Caki2 (cell line): ENCODE measurements around the gene OXTR. TPM values are rescaled to one million over a fixed set of nuclear protein-coding genes. Genes with fewer than 3 reads are reported as not detected.

ENCODE experiments used
- DNase-seq: peaks from one replicate; pipeline ENCODE4 v3.0.0-alpha.2; 2015; ENCODE audit warnings: low read depth
- in situ Hi-C: cut with HindIII; loops from 2 replicates; pipeline ENCODE4 v1.10.0; 2016; ENCODE audit warnings: low sequenced_read_pairs, low pct_unique_long_range_greater_than_20kb, mixed read lengths
- total RNA-seq: library from RNA; depleted of rRNA; stranded (reverse); fragments of >200 nt; shearing (Covaris generic); gene quantifications from 2 replicates; pipeline ENCODE4 v1.2.3, GENCODE V29; 2014; ENCODE audit warnings: low replicate concordance

Gene OXTR
- total RNA-seq, 1 experiment from 2014 or later: 1.6 TPM

- in situ Hi-C loops: no loop called here
- no peak for DNase-seq
Observed at GRCh38 chr3:8773941-8774542, 4.6 kb upstream of the OXTR start.

DNA sequence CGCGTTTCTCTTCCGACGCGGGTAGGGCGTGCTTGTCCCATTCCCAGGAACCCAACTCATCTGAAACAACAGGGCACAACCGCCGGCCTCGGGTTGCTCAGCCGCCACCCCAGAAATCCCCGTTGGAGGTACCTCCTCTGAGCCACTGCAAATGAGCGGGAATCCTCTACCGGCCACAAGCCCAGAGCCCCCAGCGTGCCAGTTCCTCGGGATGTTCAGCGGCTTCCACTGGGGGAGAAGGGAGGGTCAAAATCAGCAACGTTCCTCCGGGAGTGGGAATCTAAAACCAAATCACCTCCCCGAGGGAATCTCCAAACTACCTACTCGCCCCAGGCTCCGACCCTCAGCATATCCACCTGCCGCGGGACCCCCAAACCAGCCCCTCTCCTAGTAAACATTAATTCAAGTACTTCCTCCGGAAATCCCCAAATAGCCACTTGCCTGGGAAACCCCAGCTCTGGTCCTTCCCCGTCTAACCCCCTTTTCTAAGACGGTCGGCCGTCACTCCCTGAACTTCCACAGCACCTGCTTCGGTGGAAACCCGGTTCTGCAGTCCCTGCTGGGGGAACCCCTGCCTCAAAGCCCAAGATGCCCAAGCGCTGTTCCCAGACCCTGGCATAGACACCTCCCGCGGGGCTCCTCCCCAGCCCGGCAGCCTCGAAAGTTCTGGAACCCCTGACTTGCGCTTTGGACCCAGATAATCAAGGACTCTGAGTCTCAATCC is 887 bp downstream of the OXTR start:
- in situ Hi-C loops: no loop called here
- no peak for DNase-seq

DNA sequence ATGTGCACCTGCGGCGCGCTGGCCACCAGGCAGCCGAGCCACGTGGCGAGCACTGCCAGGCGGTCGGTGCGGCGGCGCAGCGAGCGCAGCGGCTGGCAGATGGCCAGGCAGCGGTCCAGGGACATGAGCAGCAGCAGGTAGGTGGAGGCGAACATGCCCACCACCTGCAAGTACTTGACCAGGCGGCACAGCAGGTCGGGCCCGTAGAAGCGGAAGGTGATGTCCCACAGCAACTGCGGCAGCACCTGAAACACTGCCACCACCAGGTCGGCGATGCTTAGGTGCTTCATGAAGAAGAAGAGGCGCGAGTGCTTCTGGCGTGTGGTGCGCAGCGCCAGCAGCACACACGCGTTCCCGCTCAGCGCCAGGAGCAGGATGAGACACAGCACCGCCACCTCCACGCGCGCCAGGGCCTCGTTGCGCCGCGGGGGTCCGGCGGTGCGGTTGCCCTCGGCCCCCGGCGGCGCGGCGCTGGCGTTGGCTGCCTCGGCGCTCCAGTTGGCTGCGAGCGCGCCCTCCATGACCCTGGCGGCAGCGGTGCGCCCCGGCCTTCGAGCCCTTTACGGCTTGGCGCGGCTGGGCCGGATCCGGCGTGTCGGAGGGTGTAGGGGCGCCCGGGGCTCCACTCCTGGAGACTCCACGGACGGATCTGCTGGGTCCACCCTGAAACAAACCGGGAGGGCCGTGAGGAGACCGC is 1.6 kb downstream of the OXTR start:
- no peak for DNase-seq
- in situ Hi-C loops: no loop called here

DNA sequence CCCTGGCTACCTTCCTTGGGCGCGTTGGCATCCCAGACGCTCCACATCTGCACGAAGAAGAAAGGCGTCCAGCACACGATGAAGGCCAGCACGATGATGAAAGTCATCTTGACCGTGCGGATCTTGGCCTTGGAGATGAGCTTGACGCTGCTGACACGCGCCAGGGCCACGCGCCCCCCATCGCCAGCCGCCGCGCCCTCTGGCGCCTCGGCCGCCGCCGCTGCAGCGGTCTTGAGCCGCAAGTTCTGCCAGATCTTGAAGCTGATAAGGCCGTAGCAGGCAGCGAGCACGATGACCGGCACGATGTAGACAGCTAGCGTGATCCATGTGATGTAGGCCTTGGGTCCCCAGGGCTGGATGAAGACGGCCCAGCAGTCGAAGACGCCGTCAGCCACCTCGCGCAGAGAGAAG is 2.2 kb downstream of the OXTR start:
- DNase-seq: no peak
- in situ Hi-C loops: no loop called here

- no peak for DNase-seq
- in situ Hi-C loops: no loop called here
Observed at GRCh38 chr3:8766148-8766547, 3.3 kb downstream of the OXTR start.

GRCh38 chr3:8765528-8765927 is 3.9 kb downstream of the OXTR start:
- no peak for DNase-seq
- in situ Hi-C loops: no loop called here

- in situ Hi-C loops: no loop called here
- DNase-seq: no peak
Observed at GRCh38 chr3:8764528-8764927, 4.9 kb downstream of the OXTR start.

GRCh38 chr3:8762607-8763377 is 6.6 kb downstream of the OXTR start:
- DNase-seq: no peak
- in situ Hi-C loops: no loop called here

DNA sequence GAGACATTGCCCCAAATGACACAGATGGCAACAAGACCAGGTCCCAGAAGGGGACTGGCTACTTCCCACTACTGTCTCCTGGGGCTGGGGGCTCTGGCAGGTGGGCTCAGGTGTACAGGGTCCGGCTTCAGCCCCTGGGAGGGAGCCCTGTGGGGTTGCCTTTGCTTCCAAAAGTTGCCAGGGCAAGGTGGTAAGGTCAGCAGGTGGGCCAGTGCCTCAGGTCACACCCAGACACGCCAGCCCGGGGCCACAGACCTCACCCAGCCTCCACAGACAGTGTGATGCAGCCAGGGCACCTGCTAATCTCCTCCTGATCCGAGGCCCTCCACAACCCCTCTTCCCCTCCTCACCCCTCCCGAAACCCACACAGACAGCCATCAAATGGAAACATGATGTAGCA is 7.5 kb downstream of the OXTR start:
- in situ Hi-C loops: no loop called here
- no peak for DNase-seq

GRCh38 chr3:8760506-8760905 is 8.9 kb downstream of the OXTR start:
- DNase-seq: no peak
- in situ Hi-C loops: no loop called here

GRCh38 chr3:8760091-8760490 is 9.3 kb downstream of the OXTR start:
- DNase-seq: no peak
- in situ Hi-C loops: no loop called here

DNA sequence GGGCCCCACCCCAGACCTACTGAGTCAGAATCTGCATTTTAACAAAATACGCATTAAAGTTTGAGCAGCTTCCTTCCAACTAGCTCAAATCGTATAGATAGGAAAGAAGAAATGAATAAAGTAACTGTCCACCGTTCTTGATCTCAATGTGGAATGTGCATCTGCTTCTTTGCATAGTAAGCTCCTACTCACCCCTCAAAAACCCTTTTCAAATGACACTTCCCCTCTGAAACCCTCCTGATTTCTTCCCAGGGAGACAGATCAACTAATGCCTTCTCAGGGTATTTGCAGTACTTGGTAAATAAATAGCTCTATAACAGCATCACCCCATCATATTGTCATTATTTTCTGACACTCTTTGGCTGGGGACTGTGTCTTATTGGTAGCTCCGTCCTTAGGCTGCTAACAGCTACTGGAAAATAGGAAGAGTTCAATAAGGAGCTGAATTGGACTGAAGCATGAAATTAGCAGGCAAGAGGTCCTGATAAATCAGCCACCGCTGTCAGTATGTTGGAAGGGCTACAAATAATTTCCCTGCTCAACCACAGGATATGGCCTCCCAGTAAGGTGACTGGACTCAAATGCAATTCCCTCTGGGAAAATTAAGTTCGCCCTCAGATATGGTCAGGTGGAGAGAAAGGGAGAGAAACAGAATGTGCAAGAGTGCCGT is 10.2 kb downstream of the OXTR start:
- in situ Hi-C loops: no loop called here
- DNase-seq: no peak

DNA sequence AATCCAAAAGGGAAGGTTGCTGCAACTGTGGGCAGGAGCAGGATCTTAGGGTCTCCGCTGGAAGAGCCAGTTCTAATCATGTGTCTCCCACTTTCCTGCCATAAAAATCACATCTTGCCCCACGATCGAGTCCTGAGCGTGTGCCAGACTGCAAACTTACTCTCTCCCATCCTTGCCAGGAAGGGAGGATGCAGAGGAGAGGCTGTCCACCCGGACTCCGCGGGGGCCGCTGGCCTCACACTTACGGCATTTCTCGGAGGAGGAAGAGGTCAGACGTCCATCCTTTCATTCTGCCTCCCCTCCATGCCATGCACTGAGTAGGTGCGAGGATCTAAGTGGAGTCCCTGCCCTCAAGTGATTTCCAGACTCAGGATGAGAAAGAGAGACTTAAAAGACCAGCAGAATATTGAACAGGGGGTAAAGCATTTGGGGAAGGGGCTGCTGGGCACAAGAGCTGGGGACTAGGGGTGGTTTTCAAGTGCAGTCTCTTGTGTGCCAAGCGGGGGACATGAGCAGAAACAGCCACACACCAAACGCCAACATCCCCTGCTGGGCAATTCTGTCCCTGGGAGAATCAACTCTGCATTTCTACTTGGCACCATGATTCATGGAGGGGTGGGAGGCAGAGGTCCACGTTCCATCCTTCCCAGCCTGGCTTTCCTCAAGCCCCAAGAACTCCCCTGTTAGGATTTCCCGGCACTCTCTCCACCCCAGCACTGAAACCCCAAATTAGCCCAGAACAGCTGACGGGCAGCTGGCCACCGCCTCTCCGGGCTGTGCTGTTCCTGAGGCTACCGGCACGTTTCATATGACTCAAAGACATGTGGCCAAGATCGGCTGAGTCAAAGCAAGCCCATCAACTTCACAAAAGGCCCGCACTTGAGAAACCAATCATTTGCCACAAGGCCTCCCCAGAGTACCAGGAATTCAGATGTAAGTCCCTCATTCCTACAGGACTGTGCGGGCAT is 11.6 kb downstream of the OXTR start:
- in situ Hi-C loops: no loop called here
- no peak for DNase-seq

- DNase-seq: no peak
Observed at GRCh38 chr3:8756671-8757070, 12.7 kb downstream of the OXTR start.

GRCh38 chr3:8755564-8756237 is 13.7 kb downstream of the OXTR start:
- in situ Hi-C loops: no loop called here

More at GRCh38 chr3:8756671-8757070, 12.7 kb downstream of the OXTR start:
- in situ Hi-C loops: no loop called here

DNA sequence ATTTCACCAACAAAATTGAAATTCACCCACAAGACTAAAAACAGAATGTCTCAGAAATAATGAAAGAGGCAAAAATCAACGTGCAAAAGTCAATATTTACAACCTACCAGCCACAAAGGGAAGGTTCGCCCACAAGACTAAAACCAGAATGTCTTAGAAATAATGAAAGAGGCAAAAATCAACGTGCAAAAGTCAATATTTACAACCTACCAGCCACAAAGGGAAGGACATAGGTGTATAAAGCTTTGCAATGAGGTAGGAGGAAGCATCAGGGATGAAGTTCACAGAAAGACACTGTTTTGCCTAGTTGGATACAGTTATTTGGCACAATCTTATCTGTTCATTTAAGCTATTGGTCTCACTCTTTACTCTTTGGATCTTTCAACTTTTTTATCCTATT is 14.3 kb downstream of the OXTR start:
- DNase-seq: no peak
- in situ Hi-C loops: no loop called here

More at GRCh38 chr3:8755564-8756237, 13.7 kb downstream of the OXTR start:
- DNase-seq: no peak

DNA sequence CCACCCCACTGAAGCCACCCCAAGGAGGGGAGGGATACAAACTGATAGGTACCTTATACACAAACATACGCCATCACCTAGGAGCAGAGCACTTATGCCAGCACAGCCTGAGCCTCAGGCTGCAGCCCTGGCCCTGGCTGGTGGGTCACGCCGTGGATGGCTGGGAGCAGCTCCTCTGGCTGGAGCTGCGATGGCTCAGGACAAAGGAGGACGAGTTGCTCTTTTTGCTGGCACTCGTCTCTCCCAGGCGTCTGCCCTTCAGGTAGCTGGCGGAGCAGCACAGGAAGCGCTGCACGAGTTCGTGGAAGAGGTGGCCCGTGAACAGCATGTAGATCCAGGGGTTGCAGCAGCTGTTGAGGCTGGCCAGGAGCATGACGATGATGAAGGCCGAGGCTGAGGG is 16.6 kb downstream of the OXTR start:
- in situ Hi-C loops: no loop called here
- DNase-seq: no peak
